Measurements from ENCODE around the gene FAM111B.

- TF ChIP-seq, protein P1, sequence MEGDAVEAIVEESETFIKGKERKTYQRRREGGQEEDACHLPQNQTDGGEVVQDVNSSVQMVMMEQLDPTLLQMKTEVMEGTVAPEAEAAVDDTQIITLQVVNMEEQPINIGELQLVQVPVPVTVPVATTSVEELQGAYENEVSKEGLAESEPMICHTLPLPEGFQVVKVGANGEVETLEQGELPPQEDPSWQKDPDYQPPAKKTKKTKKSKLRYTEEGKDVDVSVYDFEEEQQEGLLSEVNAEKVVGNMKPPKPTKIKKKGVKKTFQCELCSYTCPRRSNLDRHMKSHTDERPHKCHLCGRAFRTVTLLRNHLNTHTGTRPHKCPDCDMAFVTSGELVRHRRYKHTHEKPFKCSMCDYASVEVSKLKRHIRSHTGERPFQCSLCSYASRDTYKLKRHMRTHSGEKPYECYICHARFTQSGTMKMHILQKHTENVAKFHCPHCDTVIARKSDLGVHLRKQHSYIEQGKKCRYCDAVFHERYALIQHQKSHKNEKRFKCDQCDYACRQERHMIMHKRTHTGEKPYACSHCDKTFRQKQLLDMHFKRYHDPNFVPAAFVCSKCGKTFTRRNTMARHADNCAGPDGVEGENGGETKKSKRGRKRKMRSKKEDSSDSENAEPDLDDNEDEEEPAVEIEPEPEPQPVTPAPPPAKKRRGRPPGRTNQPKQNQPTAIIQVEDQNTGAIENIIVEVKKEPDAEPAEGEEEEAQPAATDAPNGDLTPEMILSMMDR (IDR thresholded peaks at IDR 0.05; ENCODE audit: insufficient read depth, low read length), result no peak
- TF ChIP-seq POLR2AphosphoS5 (IDR thresholded peaks at IDR 0.05; ENCODE audit: low read depth), result no peak
- no peak for TF ChIP-seq REST (IDR thresholded peaks at IDR 0.05; ENCODE audit: insufficient replicate concordance, low read depth)
- TF ChIP-seq GABPA (IDR thresholded peaks at IDR 0.05; ENCODE audit: low read depth), result no peak
- no peak for TF ChIP-seq SPI1 (IDR thresholded peaks at IDR 0.05; ENCODE audit: borderline replicate concordance, low read depth)
These were observed 67.6 kb downstream of the FAM111B start for GRCh38 chr11:59174664-59175033.
